HepG2 (cell line): ENCODE data around the gene NDUFB3. TPM values are rescaled to one million over a fixed set of nuclear protein-coding genes. Genes with fewer than 3 reads are reported as not detected.

Source experiments
- CBX2 ChIP-seq, 2 experiments: fragments of 200-600 bp in 1 of 2; sonication (generic); formaldehyde crosslinking in 1 of 2; IDR thresholded peaks; 2 replicates each; pipeline versions ENCODE4 v1.7.0 to v1.8.1; 2018 to 2022; ENCODE audit warnings: low read depth in 2 of 2, low read length in 1 of 2, mild to moderate bottlenecking in 1 of 2, missing genetic modification reagents in 1 of 2
- CENPT ChIP-seq: sonication (generic); formaldehyde crosslinking; IDR thresholded peaks from 2 replicates; pipeline ENCODE4 v1.8.0; 2022; ENCODE audit warnings: low read depth, mild to moderate bottlenecking, moderate library complexity, missing genetic modification reagents
- FOXC1 ChIP-seq: sonication (generic); formaldehyde crosslinking; IDR thresholded peaks from 2 replicates; pipeline ENCODE4 v1.8.0; 2022; ENCODE audit warnings: mild to moderate bottlenecking, missing genetic modification reagents, borderline replicate concordance
- FOXK1 ChIP-seq: sonication (generic); formaldehyde crosslinking; IDR thresholded peaks from 2 replicates; pipeline ENCODE4 v1.4.0; 2020; ENCODE audit warnings: low read depth, missing genetic modification reagents, borderline replicate concordance
- GPN1 ChIP-seq: sonication (generic); formaldehyde crosslinking; IDR thresholded peaks from 2 replicates; pipeline ENCODE4 v1.5.1; 2020; ENCODE audit warnings: missing genetic modification reagents, borderline replicate concordance
- IRF2 ChIP-seq: IDR thresholded peaks from 2 replicates; pipeline ENCODE4 v1.6.1; 2018; ENCODE audit warnings: missing genetic modification reagents, missing compliant biosample characterization
- NFE2L2 ChIP-seq: fragments of 150-350 bp; IDR thresholded peaks from 2 replicates; pipeline ENCODE4 v1.6.1; 2014; ENCODE audit warnings: low read length
- SMARCE1 ChIP-seq: fragments of 450-650 bp; IDR thresholded peaks from 2 replicates; pipeline ENCODE4 v1.6.1; 2017; ENCODE audit warnings: borderline replicate concordance
- YEATS2 ChIP-seq: sonication (generic); formaldehyde crosslinking; IDR thresholded peaks from 2 replicates; pipeline ENCODE4 v1.4.0; 2020; ENCODE audit warnings: missing genetic modification reagents, borderline replicate concordance
- ZFP62 ChIP-seq: sonication (generic); formaldehyde crosslinking; IDR thresholded peaks from 2 replicates; pipeline ENCODE4 v1.4.0; 2020; ENCODE audit warnings: missing genetic modification reagents
- ZNF10 ChIP-seq: sonication (generic); formaldehyde crosslinking; IDR thresholded peaks from 2 replicates; pipeline ENCODE4 v1.4.0; 2020; ENCODE audit warnings: mild to moderate bottlenecking, low read depth, missing genetic modification reagents, borderline replicate concordance
- ZNF282 ChIP-seq: fragments of 450-650 bp; IDR thresholded peaks from 2 replicates; pipeline ENCODE4 v1.6.1; 2018; ENCODE audit not compliant: partially characterized antibody
- ZNF333 ChIP-seq: sonication (generic); formaldehyde crosslinking; IDR thresholded peaks from 2 replicates; pipeline ENCODE4 v1.4.0; 2020; ENCODE audit warnings: mild to moderate bottlenecking, missing genetic modification reagents, borderline replicate concordance
- ZNF550 ChIP-seq: sonication (generic); formaldehyde crosslinking; IDR thresholded peaks from 2 replicates; pipeline ENCODE4 v1.4.0; 2020; ENCODE audit warnings: mild to moderate bottlenecking, missing genetic modification reagents, borderline replicate concordance
- ZNF570 ChIP-seq: sonication (generic); formaldehyde crosslinking; IDR thresholded peaks from 2 replicates; pipeline ENCODE4 v1.4.0; 2020; ENCODE audit warnings: mild to moderate bottlenecking, missing genetic modification reagents, borderline replicate concordance
- ZNF574 ChIP-seq: sonication (generic); formaldehyde crosslinking; IDR thresholded peaks from 2 replicates; pipeline ENCODE4 v1.4.0; 2020; ENCODE audit warnings: missing genetic modification reagents
- ZNF703 ChIP-seq: sonication (generic); formaldehyde crosslinking; IDR thresholded peaks from 2 replicates; pipeline ENCODE4 v1.5.1; 2020; ENCODE audit warnings: missing genetic modification reagents, mild to moderate bottlenecking, moderate library complexity, borderline replicate concordance
- ZSCAN9 ChIP-seq: IDR thresholded peaks from 2 replicates; pipeline ENCODE4 v1.6.1; 2016; ENCODE audit warnings: borderline replicate concordance
- polyA plus RNA-seq, 8 experiments: library from polyadenylated mRNA; depleted of rRNA in 3 of 8; stranded (reverse) in 7 of 8; unstranded in 1 of 8; fragments of >200 nt; fragmentation: Illumina TruSeq in 4 of 8; extraction: Trizol in 4 of 8; gene quantifications; 2 replicates each; pipeline versions ENCODE4 v1.2.1 to v1.2.3, GENCODE V29; 2011 to 2016; ENCODE audit warnings: low read depth in 4 of 8, missing spikeins in 1 of 8, mixed read lengths in 1 of 8; ENCODE audit not compliant: insufficient read depth in 1 of 8
- total RNA-seq, 5 experiments: library from RNA; depleted of rRNA; stranded (reverse); fragments of >200 nt; fragmentation: Illumina TruSeq; extraction: Trizol; gene quantifications; 2 replicates each; pipeline ENCODE4 v1.2.3, GENCODE V29; 2016; ENCODE audit warnings: low read depth in 1 of 5
- TF ChIP-seq, protein P1 (sequence below): sonication (generic); formaldehyde crosslinking; IDR thresholded peaks from 2 replicates; pipeline ENCODE4 v1.4.0; 2020; ENCODE audit warnings: missing genetic modification reagents, mild to moderate bottlenecking, borderline replicate concordance
- TF ChIP-seq, protein P2 (sequence below): sonication (generic); formaldehyde crosslinking; IDR thresholded peaks from 2 replicates; pipeline ENCODE4 v1.5.1; 2020; ENCODE audit warnings: mild to moderate bottlenecking, missing genetic modification reagents, moderate library complexity

Gene NDUFB3
- total and polyA plus RNA-seq, 2 of the 13 experiments (the other 11 are each of a cell fraction or from before 2014, with no cell fraction given), result 50.7 to 159 TPM

GRCh38 chr2:201116115-201116958, 44.5 kb downstream of the NDUFB3 start, which contains the start of gene CFLAR (continued):
- TF ChIP-seq FOXK1 (CRISPR knock-in tag) (peak; percentile 35; the same call in 1 of the 2 replicates), ZNF574 (peak; percentile 69; the same call in 1 of the 2 replicates), ZNF10 (CRISPR knock-in tag) (no peak), YEATS2 (no peak; the same call in 1 of the 2 replicates), SMARCE1 (no peak), ZNF333 (CRISPR knock-in tag) (peak; percentile 38; the same call in 1 of the 2 replicates), ZNF703 (CRISPR knock-in tag) (peak; percentile 68; the same call in 1 of the 2 replicates), ZSCAN9 (peak; percentile 83; the same call in 1 of the 2 replicates), GPN1 (CRISPR knock-in tag) (no peak), IRF2 (CRISPR knock-in tag) (no peak; the same call in none of the 2 replicates), ZNF282 (no peak), ZNF570 (CRISPR knock-in tag) (no peak), CENPT (CRISPR knock-in tag) (0 out of 2 replicates have a peak, but pooled peaks have one; percentile 33), ZFP62 (no peak), FOXC1 (CRISPR knock-in tag) (no peak; the same call in 1 of the 2 replicates), CBX2 (IDR thresholded peaks at IDR 0.05; ENCODE audit: low read depth, low read length) (no peak), CBX2 (CRISPR knock-in tag; IDR thresholded peaks at IDR 0.05; ENCODE audit: low read depth) (no peak), ZNF550 (no peak), NFE2L2 (no peak)
- TF ChIP-seq, protein P1, sequence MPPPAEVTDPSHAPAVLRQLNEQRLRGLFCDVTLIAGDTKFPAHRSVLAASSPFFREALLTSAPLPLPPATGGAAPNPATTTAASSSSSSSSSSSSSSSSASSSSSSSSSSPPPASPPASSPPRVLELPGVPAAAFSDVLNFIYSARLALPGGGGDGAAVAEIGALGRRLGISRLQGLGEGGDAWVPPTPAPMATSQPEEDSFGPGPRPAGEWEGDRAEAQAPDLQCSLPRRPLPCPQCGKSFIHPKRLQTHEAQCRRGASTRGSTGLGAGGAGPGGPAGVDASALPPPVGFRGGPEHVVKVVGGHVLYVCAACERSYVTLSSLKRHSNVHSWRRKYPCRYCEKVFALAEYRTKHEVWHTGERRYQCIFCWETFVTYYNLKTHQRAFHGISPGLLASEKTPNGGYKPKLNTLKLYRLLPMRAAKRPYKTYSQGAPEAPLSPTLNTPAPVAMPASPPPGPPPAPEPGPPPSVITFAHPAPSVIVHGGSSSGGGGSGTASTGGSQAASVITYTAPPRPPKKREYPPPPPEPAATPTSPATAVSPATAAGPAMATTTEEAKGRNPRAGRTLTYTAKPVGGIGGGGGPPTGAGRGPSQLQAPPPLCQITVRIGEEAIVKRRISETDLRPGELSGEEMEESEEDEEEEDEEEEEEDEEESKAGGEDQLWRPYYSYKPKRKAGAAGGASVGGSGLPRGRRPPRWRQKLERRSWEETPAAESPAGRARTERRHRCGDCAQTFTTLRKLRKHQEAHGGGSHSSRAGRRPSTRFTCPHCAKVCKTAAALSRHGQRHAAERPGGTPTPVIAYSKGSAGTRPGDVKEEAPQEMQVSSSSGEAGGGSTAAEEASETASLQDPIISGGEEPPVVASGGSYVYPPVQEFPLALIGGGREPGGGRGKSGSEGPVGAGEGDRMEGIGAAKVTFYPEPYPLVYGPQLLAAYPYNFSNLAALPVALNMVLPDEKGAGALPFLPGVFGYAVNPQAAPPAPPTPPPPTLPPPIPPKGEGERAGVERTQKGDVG (CRISPR knock-in tag), result peak; percentile 33; the same call in 1 of the 2 replicates
- TF ChIP-seq, protein P2, sequence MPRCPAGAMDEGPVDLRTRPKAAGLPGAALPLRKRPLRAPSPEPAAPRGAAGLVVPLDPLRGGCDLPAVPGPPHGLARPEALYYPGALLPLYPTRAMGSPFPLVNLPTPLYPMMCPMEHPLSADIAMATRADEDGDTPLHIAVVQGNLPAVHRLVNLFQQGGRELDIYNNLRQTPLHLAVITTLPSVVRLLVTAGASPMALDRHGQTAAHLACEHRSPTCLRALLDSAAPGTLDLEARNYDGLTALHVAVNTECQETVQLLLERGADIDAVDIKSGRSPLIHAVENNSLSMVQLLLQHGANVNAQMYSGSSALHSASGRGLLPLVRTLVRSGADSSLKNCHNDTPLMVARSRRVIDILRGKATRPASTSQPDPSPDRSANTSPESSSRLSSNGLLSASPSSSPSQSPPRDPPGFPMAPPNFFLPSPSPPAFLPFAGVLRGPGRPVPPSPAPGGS (CRISPR knock-in tag), result no peak; the same call in 1 of the 2 replicates
